Activated naive CD4-positive, alpha-beta T cell treated with anti-CD3 and anti-CD28 coated beads, Interleukin-2, amount 50 U/mL, for 72 hours (primary cell): ENCODE results near the gene SYNRG. TPM values are rescaled to one million over a fixed set of nuclear protein-coding genes. Genes with fewer than 3 reads are reported as not detected.
"Not testable (repeated sequence)": the region's sequence is repeated elsewhere in the genome, so short reads cannot be mapped to it uniquely, and the experiment has no call there.

Source experiments
- ATAC-seq, 2 donors: fragments of 150-1000 bp; cut with Tn5 transposase; 2 replicates each; pipeline ENCODE4 v1.10.0; 2021; ENCODE audit warnings: mild to moderate bottlenecking in 2 of 2, moderate library complexity in 2 of 2
- DNase-seq, 2 donors: peaks; one replicate each; pipeline ENCODE4 v3.0.0; 2021 to 2022; ENCODE audit warnings: low spot score in 2 of 2
- H3K27ac Mint-ChIP-seq, 2 donors: one replicate each; pipeline ENCODE4 v1.8.0; 2022; ENCODE audit warnings: mild to moderate bottlenecking in 2 of 2, mixed read lengths in 2 of 2
- H3K36me3 Mint-ChIP-seq, 2 donors: one replicate each; pipeline ENCODE4 v1.8.0; 2022; ENCODE audit warnings: mixed read lengths in 2 of 2
- H3K9me3 Mint-ChIP-seq, 2 donors: one replicate each; pipeline ENCODE4 v1.8.0; 2022; ENCODE audit warnings: mixed read lengths in 2 of 2
- total RNA-seq, 2 donors: library from RNA; stranded (reverse); gene quantifications; one replicate each; pipeline ENCODE4 v1.2.3, GENCODE V29; 2022

The SYNRG gene, protein sequence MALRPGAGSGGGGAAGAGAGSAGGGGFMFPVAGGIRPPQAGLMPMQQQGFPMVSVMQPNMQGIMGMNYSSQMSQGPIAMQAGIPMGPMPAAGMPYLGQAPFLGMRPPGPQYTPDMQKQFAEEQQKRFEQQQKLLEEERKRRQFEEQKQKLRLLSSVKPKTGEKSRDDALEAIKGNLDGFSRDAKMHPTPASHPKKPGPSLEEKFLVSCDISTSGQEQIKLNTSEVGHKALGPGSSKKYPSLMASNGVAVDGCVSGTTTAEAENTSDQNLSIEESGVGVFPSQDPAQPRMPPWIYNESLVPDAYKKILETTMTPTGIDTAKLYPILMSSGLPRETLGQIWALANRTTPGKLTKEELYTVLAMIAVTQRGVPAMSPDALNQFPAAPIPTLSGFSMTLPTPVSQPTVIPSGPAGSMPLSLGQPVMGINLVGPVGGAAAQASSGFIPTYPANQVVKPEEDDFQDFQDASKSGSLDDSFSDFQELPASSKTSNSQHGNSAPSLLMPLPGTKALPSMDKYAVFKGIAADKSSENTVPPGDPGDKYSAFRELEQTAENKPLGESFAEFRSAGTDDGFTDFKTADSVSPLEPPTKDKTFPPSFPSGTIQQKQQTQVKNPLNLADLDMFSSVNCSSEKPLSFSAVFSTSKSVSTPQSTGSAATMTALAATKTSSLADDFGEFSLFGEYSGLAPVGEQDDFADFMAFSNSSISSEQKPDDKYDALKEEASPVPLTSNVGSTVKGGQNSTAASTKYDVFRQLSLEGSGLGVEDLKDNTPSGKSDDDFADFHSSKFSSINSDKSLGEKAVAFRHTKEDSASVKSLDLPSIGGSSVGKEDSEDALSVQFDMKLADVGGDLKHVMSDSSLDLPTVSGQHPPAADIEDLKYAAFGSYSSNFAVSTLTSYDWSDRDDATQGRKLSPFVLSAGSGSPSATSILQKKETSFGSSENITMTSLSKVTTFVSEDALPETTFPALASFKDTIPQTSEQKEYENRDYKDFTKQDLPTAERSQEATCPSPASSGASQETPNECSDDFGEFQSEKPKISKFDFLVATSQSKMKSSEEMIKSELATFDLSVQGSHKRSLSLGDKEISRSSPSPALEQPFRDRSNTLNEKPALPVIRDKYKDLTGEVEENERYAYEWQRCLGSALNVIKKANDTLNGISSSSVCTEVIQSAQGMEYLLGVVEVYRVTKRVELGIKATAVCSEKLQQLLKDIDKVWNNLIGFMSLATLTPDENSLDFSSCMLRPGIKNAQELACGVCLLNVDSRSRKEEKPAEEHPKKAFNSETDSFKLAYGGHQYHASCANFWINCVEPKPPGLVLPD (N-terminal part only)
- 10 to 100 TPM; 53.3 to 76.5 TPM for total RNA-seq

DNA sequence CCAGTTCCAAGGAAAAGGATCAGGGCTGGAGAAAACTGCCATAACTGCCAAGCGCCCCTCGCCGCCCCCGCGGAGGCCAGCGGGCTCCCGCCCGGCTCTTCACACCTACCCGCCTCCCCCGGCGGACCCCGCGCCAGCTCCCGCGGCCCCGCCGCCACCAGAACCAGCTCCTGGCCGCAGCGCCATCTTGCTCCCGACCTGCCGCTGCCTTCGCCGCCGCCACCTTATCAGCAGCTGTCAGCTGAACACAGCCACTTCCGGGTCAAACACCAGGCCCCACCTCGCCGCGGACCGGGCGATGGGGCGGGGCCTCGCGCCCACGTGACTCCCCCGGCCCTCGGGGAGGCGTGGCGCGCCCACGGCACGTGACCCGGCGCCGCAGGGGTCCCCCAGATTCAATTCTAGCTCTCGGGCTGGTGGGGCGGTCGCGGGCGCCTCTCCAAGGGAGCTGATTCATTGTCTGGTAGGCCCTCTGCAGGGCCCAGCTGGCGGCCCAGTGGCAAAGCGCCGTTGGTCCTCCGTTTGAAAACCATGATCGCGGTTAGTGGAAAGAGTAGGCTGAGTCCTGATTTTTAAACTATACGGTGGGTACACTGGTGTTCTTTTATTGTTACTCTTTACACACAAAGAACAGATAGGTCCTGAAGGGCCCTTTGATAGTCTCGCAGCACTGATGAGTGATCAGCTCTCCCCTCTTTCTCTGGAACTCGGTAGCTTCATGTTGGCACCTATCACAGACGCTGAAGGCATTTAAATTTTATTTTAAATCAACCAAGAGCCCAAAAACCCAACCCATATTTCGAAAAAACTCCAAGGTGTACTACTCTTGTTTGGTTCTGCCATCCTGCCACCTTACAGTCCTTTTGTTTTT is at the start of gene SYNRG:
Gene SYNRG (minus strand): TSS at position 249 of the 871 bp plus-strand sequence. CDS start 63 bp downstream, at position 186.
- peak; percentile 89 to 92 for ATAC-seq
- Mint-ChIP-seq H3K27ac (peak within 1 kb of the TSS; percentile 85 to 93), H3K9me3 (no peaks in the 10 kb centered on the region), H3K36me3 (peaks cover 6 to 13% of the 10 kb centered on the region in 2 donors)
- DNase-seq: peak; percentile 94 to 97

- Mint-ChIP-seq H3K27ac (no peak overlapping the region), H3K9me3 (no peaks in the 10 kb centered on the region), H3K36me3 (no peaks in the 10 kb centered on the region)
- DNase-seq (no peak), ATAC-seq (peak in 1 of 2 donors; percentile 59)
These were observed 48.0 kb upstream of the SYNRG start for GRCh38 chr17:37657202-37657601.

DNA sequence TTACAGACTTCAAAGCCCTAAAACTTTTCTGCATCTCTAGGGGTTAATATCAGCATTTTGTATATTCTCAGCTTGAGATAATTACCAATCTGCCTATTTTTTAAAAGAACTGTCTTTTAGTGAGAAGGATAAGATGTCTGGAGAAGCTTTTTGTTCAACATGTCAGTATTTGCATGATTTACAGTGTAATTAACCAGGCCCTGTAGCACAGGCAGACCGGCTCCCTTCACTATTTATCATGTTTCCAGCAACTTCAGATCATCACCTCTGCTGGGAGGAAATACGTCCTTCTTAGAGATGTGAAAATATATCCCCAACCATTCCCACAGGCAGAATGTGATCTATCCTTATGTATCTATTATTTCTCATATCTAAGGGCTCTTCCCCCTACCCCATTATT is 42.6 kb upstream of the SYNRG start:
- H3K9me3 Mint-ChIP-seq: no peaks in the 10 kb centered on the region
- no peak overlapping the region for H3K27ac Mint-ChIP-seq
- no peaks in the 10 kb centered on the region for H3K36me3 Mint-ChIP-seq
- no peak for DNase-seq
- ATAC-seq: no peak

GRCh38 chr17:37650419-37651003 is 41.3 kb upstream of the SYNRG start:
- no peaks in the 10 kb centered on the region for H3K9me3 Mint-ChIP-seq
- no peaks in the 10 kb centered on the region for H3K36me3 Mint-ChIP-seq
- ATAC-seq (no peak), DNase-seq (no peak)
- H3K27ac Mint-ChIP-seq: no peak overlapping the region

DNA sequence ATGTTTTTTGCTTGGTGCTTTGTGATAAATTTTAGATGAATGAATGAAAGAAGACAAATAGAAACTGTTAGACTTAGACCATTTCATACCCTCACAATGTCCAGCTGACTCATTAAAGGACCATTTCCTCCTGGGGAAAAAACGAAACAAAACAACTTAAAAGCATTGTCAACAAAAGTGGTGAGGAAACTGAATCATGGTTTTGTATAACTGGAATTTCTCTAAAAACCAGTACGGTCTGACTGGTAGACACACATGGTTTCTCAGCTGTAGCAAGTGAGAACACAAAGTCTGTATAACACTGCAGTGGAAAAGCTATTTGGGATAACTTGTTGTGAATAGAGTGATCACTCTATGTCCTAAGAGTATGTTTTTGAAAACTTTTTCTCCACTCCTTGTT is 39.3 kb upstream of the SYNRG start:
- Mint-ChIP-seq H3K27ac (no peak overlapping the region), H3K9me3 (no peaks in the 10 kb centered on the region), H3K36me3 (no peaks in the 10 kb centered on the region)
- no peak for ATAC-seq
- no peak for DNase-seq

- DNase-seq (no peak), ATAC-seq (no peak)
- Mint-ChIP-seq H3K27ac (no peak overlapping the region), H3K9me3 (no peaks in the 10 kb centered on the region), H3K36me3 (peaks cover 4% of the 10 kb centered on the region in 2 donors)
These were observed 38.6 kb upstream of the SYNRG start for GRCh38 chr17:37647856-37648255.

- ATAC-seq: no peak
- no peak for DNase-seq
- H3K36me3 Mint-ChIP-seq: peaks cover 18 to 20% of the 10 kb centered on the region in 2 donors
- H3K9me3 Mint-ChIP-seq: no peaks in the 10 kb centered on the region
- H3K27ac Mint-ChIP-seq: peak overlapping the region; percentile 95 to 97
These were observed 34.7 kb upstream of the SYNRG start for GRCh38 chr17:37643869-37644268.

DNA sequence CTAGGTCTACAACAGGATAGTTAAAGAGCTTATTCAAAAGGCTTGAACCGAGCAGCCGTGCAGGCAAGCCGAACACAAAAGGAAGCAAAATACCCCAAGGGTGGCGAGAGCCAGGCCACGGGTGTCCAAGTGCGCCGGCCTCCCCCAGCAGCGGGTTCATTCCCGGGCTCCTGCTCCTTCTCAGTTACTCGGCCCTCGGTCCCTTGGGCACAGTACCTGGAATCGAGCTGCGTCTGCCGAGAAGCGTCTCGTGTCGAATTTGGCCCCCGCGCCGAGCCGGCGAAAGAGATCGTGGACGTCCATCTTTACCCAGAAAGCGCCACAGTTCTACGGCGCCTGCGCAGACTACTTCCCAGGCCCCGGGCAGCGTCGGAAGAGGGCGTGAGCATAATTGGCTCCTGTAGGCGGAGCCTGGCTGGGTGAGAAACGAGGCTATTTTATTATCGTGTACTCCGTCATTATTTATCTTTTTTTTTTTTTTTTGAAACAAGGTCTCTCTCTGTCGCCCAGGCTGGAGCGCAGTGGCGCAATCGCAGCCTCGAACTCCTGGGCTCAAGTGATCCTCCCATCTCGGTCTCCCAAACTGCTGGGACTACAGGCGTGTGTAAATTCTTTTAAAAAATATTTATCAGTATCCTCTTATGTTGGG is 34.0 kb upstream of the SYNRG start, which contains the start of gene DDX52:
Gene DDX52 (minus strand): TSS at position 329 of the 649 bp plus-strand sequence. CDS start 26 bp downstream, at position 303.
- peak within 1 kb of the TSS; percentile 95 to 97 for H3K27ac Mint-ChIP-seq
- ATAC-seq (peak; percentile 98 to 99), DNase-seq (peak; percentile 82 to 89)
- no peaks in the 10 kb centered on the region for H3K9me3 Mint-ChIP-seq
- peaks cover 20% of the 10 kb centered on the region in 2 donors for H3K36me3 Mint-ChIP-seq

DNA sequence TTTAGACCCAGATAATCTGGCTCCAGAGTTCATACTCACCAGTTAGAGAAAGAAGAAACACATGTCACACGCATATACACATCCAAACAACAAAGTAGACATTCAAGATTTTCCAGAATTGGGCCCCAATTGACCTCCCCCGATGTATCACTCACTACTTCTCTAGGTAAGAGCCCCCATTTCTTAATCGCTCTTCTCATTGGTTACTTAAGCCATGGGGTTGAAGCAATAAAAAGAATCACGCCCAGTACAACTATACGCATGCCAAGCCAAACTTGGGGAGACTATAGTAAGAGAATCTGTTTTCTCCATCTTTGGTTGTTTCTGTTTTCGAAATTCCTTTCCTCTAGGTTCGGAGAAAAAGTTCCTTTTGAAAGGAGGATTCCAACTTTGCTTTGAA is 33.5 kb upstream of the SYNRG start:
- H3K36me3 Mint-ChIP-seq: peaks cover 20 to 25% of the 10 kb centered on the region in 2 donors
- H3K9me3 Mint-ChIP-seq: no peaks in the 10 kb centered on the region
- peak in 1 of 2 donors; percentile 3 for DNase-seq
- ATAC-seq: peak; percentile 52 to 65
- peak overlapping the region; percentile 95 to 97 for H3K27ac Mint-ChIP-seq

GRCh38 chr17:37640015-37640414 is 30.8 kb upstream of the SYNRG start:
- ATAC-seq (no peak), DNase-seq (no peak)
- Mint-ChIP-seq H3K36me3 (peaks cover 20 to 35% of the 10 kb centered on the region in 2 donors), H3K27ac (no peak overlapping the region), H3K9me3 (no peaks in the 10 kb centered on the region)

DNA sequence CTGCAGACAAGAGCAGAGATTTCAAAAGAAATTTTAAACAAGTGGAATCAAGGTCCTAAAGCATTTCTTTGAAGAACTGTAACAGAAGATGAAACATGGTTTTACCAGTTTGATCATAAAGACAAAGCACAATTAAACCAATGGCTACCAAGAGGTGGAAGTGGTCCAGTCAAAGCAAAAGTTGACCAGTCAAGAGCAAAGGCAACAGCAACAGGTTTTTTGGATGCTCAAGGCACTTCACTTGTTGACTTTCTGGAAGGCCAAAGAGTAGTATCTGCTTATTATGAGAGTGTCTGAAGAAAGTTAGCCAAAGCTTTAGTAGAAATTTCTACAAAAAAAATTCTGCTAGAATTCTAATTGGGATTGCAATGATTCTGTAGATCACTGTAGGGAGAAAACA is 28.7 kb upstream of the SYNRG start:
- peaks cover 17 to 33% of the 10 kb centered on the region in 2 donors for H3K36me3 Mint-ChIP-seq
- no peak overlapping the region for H3K27ac Mint-ChIP-seq
- no peaks in the 10 kb centered on the region for H3K9me3 Mint-ChIP-seq
- ATAC-seq: no peak
- DNase-seq: no peak

DNA sequence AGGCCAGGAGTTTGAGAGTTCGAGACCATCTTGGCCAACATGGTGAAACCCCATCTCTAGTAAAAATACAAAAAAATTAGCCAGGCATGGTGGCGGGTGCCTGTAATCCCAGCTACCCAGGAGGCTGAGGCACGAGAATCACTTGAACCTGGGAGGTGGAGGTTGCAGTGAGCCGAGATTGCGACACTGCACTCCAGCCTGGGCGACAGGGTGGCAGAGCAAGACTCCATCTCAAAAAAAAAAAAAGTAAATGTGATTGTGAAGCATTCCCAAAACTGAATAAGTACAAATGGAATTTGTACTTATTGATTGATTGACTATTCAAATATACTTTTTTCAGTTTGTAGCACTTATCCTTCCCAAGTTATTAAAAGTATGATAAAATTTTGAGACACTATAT is 7.2 kb upstream of the SYNRG start:
- ATAC-seq, H3K9me3 Mint-ChIP-seq, H3K27ac Mint-ChIP-seq, DNase-seq, H3K36me3 Mint-ChIP-seq: not testable (repeated sequence)

DNA sequence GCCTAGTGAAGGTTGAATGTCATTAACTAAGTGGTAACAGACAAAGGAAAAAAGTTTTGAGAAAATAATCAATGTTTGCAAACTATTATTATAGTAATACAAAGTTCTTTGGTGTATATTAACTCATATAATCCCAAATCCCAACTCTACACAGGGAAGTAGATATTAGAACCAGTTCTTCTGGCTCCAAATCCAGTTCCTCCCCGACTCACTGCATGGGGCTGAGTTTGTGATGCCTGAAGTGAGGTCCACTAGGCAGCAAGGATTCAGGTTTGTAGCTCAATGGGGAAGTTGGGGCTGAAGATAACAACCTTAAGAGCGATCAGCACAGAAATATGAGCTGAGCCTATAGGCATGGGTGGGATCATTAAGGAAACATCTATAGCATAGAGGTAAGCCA is 5.6 kb upstream of the SYNRG start:
- Mint-ChIP-seq H3K36me3 (no peaks in the 10 kb centered on the region), H3K27ac (no peak overlapping the region), H3K9me3 (no peaks in the 10 kb centered on the region)
- no peak for ATAC-seq
- DNase-seq: no peak

DNA sequence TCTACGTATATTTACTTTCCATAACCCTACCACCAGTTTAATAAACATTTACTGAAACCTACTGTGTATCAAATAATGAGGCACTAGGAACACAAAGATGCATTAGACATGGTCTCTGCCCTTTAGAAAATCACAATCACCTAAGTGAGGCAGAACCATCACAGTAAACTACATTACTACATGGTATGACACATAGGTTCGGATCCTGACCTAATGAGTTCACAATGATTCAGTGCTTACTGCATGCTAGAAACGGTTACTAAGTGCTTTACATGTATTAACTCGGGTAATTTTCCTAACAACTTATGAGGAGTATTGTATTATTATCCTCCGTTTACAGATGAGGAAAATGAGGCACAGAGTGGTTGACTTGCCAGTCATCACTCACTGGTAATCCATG is 5.2 kb upstream of the SYNRG start:
- H3K36me3 Mint-ChIP-seq: no peaks in the 10 kb centered on the region
- H3K9me3 Mint-ChIP-seq: no peaks in the 10 kb centered on the region
- DNase-seq (no peak), ATAC-seq (no peak)
- peak overlapping the region in 1 of 2 donors; percentile 7 for H3K27ac Mint-ChIP-seq

DNA sequence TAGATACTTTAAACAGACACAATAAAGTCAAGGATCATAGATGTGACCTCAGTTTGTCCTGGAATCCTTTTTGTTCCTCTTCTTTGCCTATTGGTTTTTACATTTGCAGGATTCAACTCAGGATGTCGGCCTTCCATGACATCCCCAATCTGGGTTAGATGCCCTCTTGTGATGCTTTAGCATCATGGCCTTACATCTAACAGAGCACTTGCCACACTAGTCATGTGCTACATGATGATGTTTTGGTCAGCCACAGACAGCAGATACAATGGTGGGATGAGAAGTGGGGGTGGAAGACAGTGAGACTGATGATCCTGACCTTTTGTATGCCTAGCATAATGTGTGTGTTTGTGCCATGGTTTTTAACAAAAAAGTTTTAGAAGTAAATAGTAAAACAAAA is 1.8 kb upstream of the SYNRG start:
- Mint-ChIP-seq H3K9me3 (no peaks in the 10 kb centered on the region), H3K27ac (no peak overlapping the region)

More for the DNA sequence above, 1.8 kb upstream of the SYNRG start:
- ATAC-seq (no peak), DNase-seq (no peak)
- peaks cover 1 to 6% of the 10 kb centered on the region in 2 donors for H3K36me3 Mint-ChIP-seq
